H9 (cell line): Measurements from ENCODE around the gene FGD5. TPM values are rescaled to one million over a fixed set of nuclear protein-coding genes. Genes with fewer than 3 reads are reported as not detected.

Experiments used
- DNase-seq: peaks from one replicate; pipeline ENCODE4 v3.0.0-alpha.2; 2017
- H2AFZ ChIP-seq: one replicate; pipeline ENCODE4 v1.6.1; 2013; ENCODE audit warnings: mild to moderate bottlenecking, low read length, control low read depth, moderate library complexity
- H2AK5ac ChIP-seq: 2 replicates; pipeline ENCODE4 v1.6.1; 2013; ENCODE audit warnings: low read length, control low read depth, mixed read lengths; ENCODE audit not compliant: insufficient read length
- H2BK120ac ChIP-seq: one replicate; pipeline ENCODE4 v1.6.1; 2013; ENCODE audit warnings: low read depth, mild to moderate bottlenecking, low read length, control low read depth, inconsistent platforms; ENCODE audit not compliant: poor library complexity, severe bottlenecking
- H2BK12ac ChIP-seq: 2 replicates; pipeline ENCODE4 v1.6.1; 2013; ENCODE audit warnings: low read length, control low read depth, mixed read lengths, low read depth; ENCODE audit not compliant: insufficient read length
- H2BK15ac ChIP-seq: 2 replicates; pipeline ENCODE4 v1.6.1; 2013; ENCODE audit warnings: low read depth, low read length, control low read depth
- H2BK20ac ChIP-seq: one replicate; pipeline ENCODE4 v1.6.1; 2013; ENCODE audit warnings: low read depth, mild to moderate bottlenecking, low read length, control low read depth, inconsistent platforms; ENCODE audit not compliant: poor library complexity, severe bottlenecking
- H2BK5ac ChIP-seq: 2 replicates; pipeline ENCODE4 v1.6.1; 2013; ENCODE audit warnings: low read length, control low read depth, mixed read lengths; ENCODE audit not compliant: insufficient read length
- H3K14ac ChIP-seq: 2 replicates; pipeline ENCODE4 v1.6.1; 2013; ENCODE audit warnings: low read length, control low read depth; ENCODE audit not compliant: insufficient read depth
- H3K18ac ChIP-seq: 2 replicates; pipeline ENCODE4 v1.6.1; 2013; ENCODE audit warnings: low read depth, mild to moderate bottlenecking, mixed read lengths, low read length, control low read depth; ENCODE audit not compliant: insufficient read length
- H3K23ac ChIP-seq: 2 replicates; pipeline ENCODE4 v1.6.1; 2013; ENCODE audit warnings: low read length, control low read depth, mixed read lengths, low read depth; ENCODE audit not compliant: insufficient read length
- H3K23me2 ChIP-seq: 2 replicates; pipeline ENCODE4 v1.6.1; 2013; ENCODE audit warnings: low read depth, mild to moderate bottlenecking, mixed read lengths, low read length, control low read depth; ENCODE audit not compliant: insufficient read length, poor library complexity, severe bottlenecking
- H3K27ac ChIP-seq: 2 replicates; pipeline ENCODE4 v1.5.1; 2013; ENCODE audit warnings: low read length, control low read depth, mixed read lengths, low read depth; ENCODE audit not compliant: insufficient read length
- H3K27me3 ChIP-seq: 2 replicates; pipeline ENCODE4 v1.6.1; 2013; ENCODE audit warnings: low read length, control low read depth, inconsistent platforms; ENCODE audit not compliant: insufficient read depth
- H3K4ac ChIP-seq: 2 replicates; pipeline ENCODE4 v1.6.1; 2013; ENCODE audit warnings: low read depth, mild to moderate bottlenecking, control low read depth, inconsistent platforms, low read length, moderate library complexity
- H3K4me1 ChIP-seq: 2 replicates; pipeline ENCODE4 v1.6.1; 2013; ENCODE audit warnings: low read length, control low read depth, inconsistent platforms; ENCODE audit not compliant: insufficient read depth
- H3K4me2 ChIP-seq: 2 replicates; pipeline ENCODE4 v1.6.1; 2013; ENCODE audit warnings: low read length, control low read depth, mixed read lengths; ENCODE audit not compliant: insufficient read length, insufficient read depth
- H3K56ac ChIP-seq: 2 replicates; pipeline ENCODE4 v1.6.1; 2013; ENCODE audit warnings: low read depth, mild to moderate bottlenecking, mixed read lengths, low read length, control low read depth; ENCODE audit not compliant: insufficient read length
- H3K79me1 ChIP-seq: 2 replicates; pipeline ENCODE4 v1.6.1; 2013; ENCODE audit warnings: low read depth, mild to moderate bottlenecking, moderate library complexity, low read length, control low read depth, inconsistent platforms; ENCODE audit not compliant: insufficient read depth, poor library complexity, severe bottlenecking
- H3K79me2 ChIP-seq: 2 replicates; pipeline ENCODE4 v1.6.1; 2013; ENCODE audit warnings: low read length, control low read depth, inconsistent platforms; ENCODE audit not compliant: insufficient read depth
- H3K9ac ChIP-seq: 2 replicates; pipeline ENCODE4 v1.6.1; 2013; ENCODE audit warnings: low read length, control low read depth, mixed read lengths; ENCODE audit not compliant: insufficient read length; ENCODE audit errors: extremely low read depth
- H3K9me3 ChIP-seq: one replicate; pipeline ENCODE4 v1.6.1; 2013; ENCODE audit warnings: low read depth, low read length, inconsistent platforms; ENCODE audit not compliant: control insufficient read depth
- H3T11ph ChIP-seq: one replicate; pipeline ENCODE4 v1.6.1; 2013; ENCODE audit warnings: mild to moderate bottlenecking, low read length, control low read depth, inconsistent platforms
- H4K20me1 ChIP-seq: one replicate; pipeline ENCODE4 v1.6.1; 2013; ENCODE audit not compliant: control insufficient read depth, insufficient read length, insufficient read depth
- H4K5ac ChIP-seq: 2 replicates; pipeline ENCODE4 v1.6.1; 2013; ENCODE audit warnings: low read depth, mild to moderate bottlenecking, mixed read lengths, low read length, control low read depth; ENCODE audit not compliant: insufficient read length
- H4K8ac ChIP-seq: replicated peaks from 2 replicates; pipeline ENCODE4 v1.6.1; 2013; ENCODE audit warnings: low read length, control low read depth, mixed read lengths, low read depth; ENCODE audit not compliant: insufficient read length
- H4K91ac ChIP-seq: 2 replicates; pipeline ENCODE4 v1.6.1; 2013; ENCODE audit warnings: low read depth, mild to moderate bottlenecking, moderate library complexity, mixed read lengths, low read length, control low read depth; ENCODE audit not compliant: insufficient read length
- H3K27ac Mint-ChIP-seq, 3 experiments: 2 replicates in 2 of 3; 3 replicates in 1 of 3; pipeline ENCODE4 v1.8.0; 2020 to 2021; ENCODE audit warnings: mixed read lengths in 3 of 3, mild to moderate bottlenecking in 1 of 3, moderate library complexity in 1 of 3
- H3K27me3 Mint-ChIP-seq: 2 replicates; pipeline ENCODE4 v1.8.0; 2021; ENCODE audit warnings: low read depth, mild to moderate bottlenecking, moderate library complexity, mixed read lengths
- H3K36me3 Mint-ChIP-seq, 3 experiments: 2 replicates in 2 of 3; 3 replicates in 1 of 3; pipeline ENCODE4 v1.8.0; 2020 to 2021; ENCODE audit warnings: low read depth in 3 of 3, mixed read lengths in 3 of 3; ENCODE audit not compliant: insufficient read depth in 1 of 3
- H3K4me1 Mint-ChIP-seq, 2 experiments: 2 replicates each; pipeline ENCODE4 v1.8.0; 2020; ENCODE audit warnings: mixed read lengths in 2 of 2
- H3K4me3 Mint-ChIP-seq, 2 experiments: 2 replicates in 1 of 2; 3 replicates in 1 of 2; pipeline ENCODE4 v1.8.0; 2020 to 2021; ENCODE audit warnings: mild to moderate bottlenecking in 2 of 2, mixed read lengths in 2 of 2, moderate library complexity in 1 of 2
- H3K9me3 Mint-ChIP-seq, 2 experiments: 2 replicates in 1 of 2; 3 replicates in 1 of 2; pipeline ENCODE4 v1.8.0; 2020; ENCODE audit warnings: mild to moderate bottlenecking in 2 of 2, mixed read lengths in 2 of 2, moderate library complexity in 1 of 2
- WGBS: extraction: QIAGEN DNeasy Blood & Tissue Kit; methylation state at CpG from one replicate; pipeline ENCODE4 v1.1.7; 2013; ENCODE audit warnings: missing lambda C conversion rate, low lambda C conversion rate, mixed read lengths; ENCODE audit not compliant: insufficient read length; ENCODE audit errors: extremely low coverage; 5-methylcytosine and 5-hydroxymethylcytosine counted together
- total RNA-seq: library from RNA; stranded (reverse); gene quantifications from 2 replicates; pipeline ENCODE4 v1.2.1, GENCODE V29; 2021
- TF ChIP-seq, protein P1 (sequence below): fragments of 200-600 bp; sonication (generic); conservative IDR thresholded peaks from 3 replicates; pipeline ENCODE4 v1.8.0; 2021; ENCODE audit warnings: antibody characterized with exemption, mild to moderate bottlenecking

The FGD5 gene
- total RNA-seq, 1 experiment from 2014 or later: 7.8 TPM

DNA sequence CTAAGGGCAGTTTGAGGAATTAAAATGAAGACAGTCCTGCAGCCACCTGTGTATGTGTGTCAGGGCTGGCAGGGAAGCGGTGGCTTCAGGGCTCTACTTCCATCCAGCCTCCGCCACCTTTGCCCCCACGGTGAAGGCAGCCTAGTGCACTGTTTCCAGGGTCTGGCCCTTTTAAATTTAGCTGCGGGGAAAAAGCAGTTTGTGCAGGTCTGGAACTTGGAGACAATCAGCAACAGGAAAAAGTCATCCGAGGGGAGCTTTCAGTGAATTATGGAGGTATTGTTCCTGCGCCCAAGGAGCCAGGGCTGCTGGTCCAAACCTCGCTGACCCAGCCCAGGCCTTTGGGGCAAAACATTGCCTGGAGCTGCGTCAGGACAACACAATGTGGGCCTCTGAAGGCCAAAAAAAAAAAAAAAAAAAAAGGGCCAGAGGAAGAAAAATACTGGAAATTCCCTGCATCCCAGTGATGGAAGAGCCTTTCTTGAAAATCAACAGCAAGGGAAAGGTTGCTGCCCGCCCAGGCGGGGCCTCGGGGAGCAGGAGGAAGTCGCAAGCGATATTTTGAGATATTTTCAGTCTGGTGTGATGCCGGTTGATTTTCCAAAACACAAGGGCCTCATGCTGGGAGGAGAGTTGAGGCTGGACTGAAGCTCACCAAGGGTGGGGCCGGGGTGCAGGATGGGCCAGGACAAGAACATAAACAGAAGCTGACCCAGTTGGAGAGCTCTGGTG lies 25.5 kb upstream of the FGD5 start:
- no peak overlapping the region for H2AK5ac ChIP-seq
- no peak overlapping the region for H3K23ac ChIP-seq
- H3K27ac ChIP-seq: no peak overlapping the region
- no peak overlapping the region for H3K56ac ChIP-seq
- no peak overlapping the region for H3K14ac ChIP-seq
- no peak for DNase-seq
- H3K9ac ChIP-seq: no peak overlapping the region
- H3T11ph ChIP-seq: no peak overlapping the region
- H4K91ac ChIP-seq: no peak overlapping the region
- Mint-ChIP-seq H3K9me3 (no peaks in the 10 kb centered on the region), H3K4me3 (no peak overlapping the region), H3K27ac (peak overlapping the region in 2 of 3 experiments; percentile 74 to 85; a peak in 4 of 7 replicates), H3K36me3 (no peaks in the 10 kb centered on the region), H3K27me3 (peaks cover 18% of the 10 kb centered on the region), H3K4me1 (peaks cover 2 to 40% of the 10 kb centered on the region in 2 experiments)
- no peaks in the 10 kb centered on the region for H3K4me1 ChIP-seq
- no peaks in the 10 kb centered on the region for H4K20me1 ChIP-seq
- H4K8ac ChIP-seq: no peak overlapping the region
- H3K9me3 ChIP-seq: no peaks in the 10 kb centered on the region
- H3K23me2 ChIP-seq: no peaks in the 10 kb centered on the region
- no peaks in the 10 kb centered on the region for H3K27me3 ChIP-seq
- H2BK15ac ChIP-seq: no peak overlapping the region
- no peak overlapping the region for H2BK120ac ChIP-seq
- no peak overlapping the region for H2BK20ac ChIP-seq
- no CpG with 5 or more reads among the region's 15 CpGs for WGBS
- H3K4me2 ChIP-seq: no peak overlapping the region
- no peak overlapping the region for H2BK12ac ChIP-seq
- H3K79me1 ChIP-seq: no peaks in the 10 kb centered on the region
- H3K79me2 ChIP-seq: no peaks in the 10 kb centered on the region
- no peak overlapping the region for H3K4ac ChIP-seq
- no peak overlapping the region for H3K18ac ChIP-seq
- no peak overlapping the region for H2BK5ac ChIP-seq
- H2AFZ ChIP-seq: no peak overlapping the region
- H4K5ac ChIP-seq: no peak overlapping the region
- TF ChIP-seq, protein P1, sequence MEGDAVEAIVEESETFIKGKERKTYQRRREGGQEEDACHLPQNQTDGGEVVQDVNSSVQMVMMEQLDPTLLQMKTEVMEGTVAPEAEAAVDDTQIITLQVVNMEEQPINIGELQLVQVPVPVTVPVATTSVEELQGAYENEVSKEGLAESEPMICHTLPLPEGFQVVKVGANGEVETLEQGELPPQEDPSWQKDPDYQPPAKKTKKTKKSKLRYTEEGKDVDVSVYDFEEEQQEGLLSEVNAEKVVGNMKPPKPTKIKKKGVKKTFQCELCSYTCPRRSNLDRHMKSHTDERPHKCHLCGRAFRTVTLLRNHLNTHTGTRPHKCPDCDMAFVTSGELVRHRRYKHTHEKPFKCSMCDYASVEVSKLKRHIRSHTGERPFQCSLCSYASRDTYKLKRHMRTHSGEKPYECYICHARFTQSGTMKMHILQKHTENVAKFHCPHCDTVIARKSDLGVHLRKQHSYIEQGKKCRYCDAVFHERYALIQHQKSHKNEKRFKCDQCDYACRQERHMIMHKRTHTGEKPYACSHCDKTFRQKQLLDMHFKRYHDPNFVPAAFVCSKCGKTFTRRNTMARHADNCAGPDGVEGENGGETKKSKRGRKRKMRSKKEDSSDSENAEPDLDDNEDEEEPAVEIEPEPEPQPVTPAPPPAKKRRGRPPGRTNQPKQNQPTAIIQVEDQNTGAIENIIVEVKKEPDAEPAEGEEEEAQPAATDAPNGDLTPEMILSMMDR: no peak
